Measurements from ENCODE around the gene MC1R. TPM values are rescaled to one million over a fixed set of nuclear protein-coding genes. Genes with fewer than 3 reads are reported as not detected.
"Not testable (repeated sequence)": the region's sequence is repeated elsewhere in the genome, so short reads cannot be mapped to it uniquely, and the experiment has no call there.

Gene MC1R
- total and polyA plus RNA-seq, 2 donors = 0.99 to 20.4 TPM

DNA sequence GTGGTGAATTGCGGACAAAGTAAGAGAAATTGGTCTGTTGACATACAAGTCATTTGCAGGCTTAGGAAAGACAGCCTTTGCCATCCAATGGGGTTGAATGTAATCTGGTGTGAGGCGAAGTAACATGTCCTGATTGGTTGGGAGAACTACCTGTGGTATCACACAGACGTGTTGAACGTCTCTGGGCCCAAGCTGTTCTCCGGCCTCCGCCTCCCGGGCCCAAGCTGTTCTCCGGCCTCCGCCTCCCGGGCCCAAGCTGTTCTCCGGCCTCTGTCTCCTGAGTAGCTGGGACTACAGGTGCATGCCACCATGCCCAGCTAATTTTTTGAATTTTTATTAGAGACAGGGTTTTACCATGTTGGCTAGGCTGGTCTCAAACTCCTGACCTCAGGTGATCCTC is 49.4 kb downstream of the MC1R start:
- H3K36me3 ChIP-seq (ENCODE audit: control insufficient read depth in 2 of 2, insufficient read depth in 2 of 2, low read length in 1 of 2); H3K27me3 ChIP-seq (ENCODE audit: control insufficient read depth in 2 of 2, insufficient read depth in 1 of 2, low read length in 1 of 2); H3K27ac ChIP-seq (ENCODE audit: low read depth in 1 of 2, low read length in 1 of 2); H3K4me3 ChIP-seq (ENCODE audit: low read length in 2 of 2); DNase-seq (ENCODE audit: low read depth in 6 of 9, low spot score in 9 of 9): not testable (repeated sequence)
- 98% methylated on average over 11 of the region's 11 CpGs for WGBS
- peaks cover 0 to 13% of the 10 kb centered on the region in 2 donors for H3K4me1 ChIP-seq (ENCODE audit: control insufficient read depth in 2 of 2, insufficient read depth in 2 of 2, low read length in 2 of 2)
- peaks cover 0 to 16% of the 10 kb centered on the region in 2 donors for H3K9me3 ChIP-seq (ENCODE audit: control insufficient read depth in 2 of 2, insufficient read depth in 1 of 2, low read length in 1 of 2)

DNA sequence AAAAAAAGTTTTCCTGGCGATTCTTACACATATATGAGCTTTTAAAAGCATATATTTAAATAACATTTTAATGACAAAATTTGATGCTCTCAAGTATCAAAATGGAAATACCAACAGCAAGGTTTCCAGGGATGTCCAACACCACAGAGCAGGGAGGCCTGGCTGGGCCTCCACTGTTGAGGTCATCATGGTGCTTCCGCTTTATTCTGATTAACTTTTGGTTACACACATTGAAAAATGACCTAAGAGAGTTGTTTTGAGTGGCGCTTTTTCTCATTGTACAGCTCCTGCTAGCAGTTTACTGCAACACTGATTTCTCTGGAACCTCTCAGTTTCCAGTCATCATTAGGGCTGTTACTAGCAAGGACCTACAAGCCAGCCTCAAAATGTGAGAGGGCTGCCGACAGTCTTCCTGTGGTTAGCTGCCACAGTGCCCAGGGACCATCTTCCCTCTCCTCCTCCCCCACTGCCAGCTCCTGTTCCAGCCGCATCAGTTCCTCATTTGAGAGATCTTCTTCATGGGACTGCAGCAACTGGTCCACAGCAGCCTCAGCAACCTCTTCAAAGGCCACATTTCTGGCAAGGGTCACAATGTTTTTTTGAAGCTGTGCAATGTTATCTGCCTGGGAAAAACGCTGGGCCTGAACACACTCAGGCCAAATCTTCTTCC is 51.2 kb downstream of the MC1R start:
- WGBS = 55% methylated on average over 6 of the region's 6 CpGs
- DNase-seq (ENCODE audit: low read depth in 6 of 9, low spot score in 9 of 9) = no peak
- Histone ChIP-seq H3K27ac (ENCODE audit: low read depth in 1 of 2, low read length in 1 of 2) (peak overlapping the region in 1 of 2 donors; percentile 11), H3K27me3 (ENCODE audit: control insufficient read depth in 2 of 2, insufficient read depth in 1 of 2, low read length in 1 of 2) (no peaks in the 10 kb centered on the region), H3K9me3 (ENCODE audit: control insufficient read depth in 2 of 2, insufficient read depth in 1 of 2, low read length in 1 of 2) (peaks cover 0 to 16% of the 10 kb centered on the region in 2 donors), H3K36me3 (ENCODE audit: control insufficient read depth in 2 of 2, insufficient read depth in 2 of 2, low read length in 1 of 2) (no peaks in the 10 kb centered on the region), H3K4me1 (ENCODE audit: control insufficient read depth in 2 of 2, insufficient read depth in 2 of 2, low read length in 2 of 2) (peaks cover 3 to 19% of the 10 kb centered on the region in 2 donors), H3K4me3 (ENCODE audit: low read length in 2 of 2) (no peak overlapping the region)

Other genes starting within 250 kb of the MC1R start
- gene CDK10, start 232.2 kb upstream of the MC1R start, total RNA-seq = 38.3 TPM
- gene CDK10, start 232.2 kb upstream of the MC1R start, polyA plus RNA-seq = 124 TPM
- gene SPATA2L, start 217.2 kb upstream of the MC1R start, total RNA-seq = 6.8 TPM
- gene SPATA2L, start 217.2 kb upstream of the MC1R start, polyA plus RNA-seq = 9.1 TPM
- 2.1 TPM for gene VPS9D1, start 198.0 kb upstream of the MC1R start, total RNA-seq
- 25.1 TPM for gene VPS9D1, start 198.0 kb upstream of the MC1R start, polyA plus RNA-seq
- 35.6 TPM for gene ZNF276, start 197.3 kb upstream of the MC1R start, total RNA-seq
- 55.0 TPM for gene ZNF276, start 197.3 kb upstream of the MC1R start, polyA plus RNA-seq
- gene FANCA, start 102.2 kb upstream of the MC1R start, total RNA-seq = 14.1 TPM
- gene FANCA, start 102.2 kb upstream of the MC1R start, polyA plus RNA-seq = 11.1 TPM
- gene SPIRE2, start 90.4 kb upstream of the MC1R start, total RNA-seq = 1.6 TPM
- 3.7 TPM for gene SPIRE2, start 90.4 kb upstream of the MC1R start, polyA plus RNA-seq
- gene TCF25, start 45.3 kb upstream of the MC1R start, total RNA-seq = 104 TPM
- 200 TPM for gene TCF25, start 45.3 kb upstream of the MC1R start, polyA plus RNA-seq
- gene TUBB3, start 4.5 kb downstream of the MC1R start, total RNA-seq = 3.4 TPM
- gene TUBB3, start 4.5 kb downstream of the MC1R start, polyA plus RNA-seq = 10.6 TPM
- 20.8 TPM for gene DEF8, start 29.9 kb downstream of the MC1R start, total RNA-seq
- gene DEF8, start 29.9 kb downstream of the MC1R start, polyA plus RNA-seq = 37.8 TPM
- gene DBNDD1, start 100.6 kb downstream of the MC1R start, total RNA-seq = 0.52 TPM
- 1.9 TPM for gene DBNDD1, start 100.6 kb downstream of the MC1R start, polyA plus RNA-seq
- not detected for gene PRDM7, start 158.5 kb downstream of the MC1R start, total RNA-seq
- gene PRDM7, start 158.5 kb downstream of the MC1R start, polyA plus RNA-seq = 0.09 TPM